KMS-11 (cell line): Measurements from ENCODE around the gene MCM9.

Experiments
- H2AFZ ChIP-seq: fragments of 200-600 bp; sonication (generic); 2 replicates; pipeline ENCODE4 v1.6.1; 2016; ENCODE audit warnings: antibody characterized with exemption, mixed run types, low read depth
- H3K27ac ChIP-seq: fragments of 200-600 bp; sonication (generic); 2 replicates; pipeline ENCODE4 v1.6.1; 2016; ENCODE audit warnings: mild to moderate bottlenecking, mixed run types
- H3K27me3 ChIP-seq: fragments of 200-600 bp; sonication (generic); 2 replicates; pipeline ENCODE4 v1.6.1; 2017; ENCODE audit warnings: mild to moderate bottlenecking, low read depth, mixed run types, moderate library complexity; ENCODE audit not compliant: insufficient read depth
- H3K36me3 ChIP-seq: fragments of 200-600 bp; sonication (generic); 2 replicates; pipeline ENCODE4 v1.6.1; 2017; ENCODE audit warnings: mild to moderate bottlenecking, mixed run types; ENCODE audit not compliant: insufficient read depth
- H3K4me1 ChIP-seq: fragments of 200-600 bp; sonication (generic); 2 replicates; pipeline ENCODE4 v1.6.1; 2016; ENCODE audit warnings: mild to moderate bottlenecking, low read depth, mixed run types; ENCODE audit not compliant: poor library complexity, severe bottlenecking
- H3K4me2 ChIP-seq: fragments of 200-600 bp; sonication (generic); 2 replicates; pipeline ENCODE4 v1.7.0; 2016; ENCODE audit warnings: mild to moderate bottlenecking, mixed run types
- H3K4me3 ChIP-seq: fragments of 200-600 bp; sonication (generic); IDR thresholded peaks from 2 replicates; pipeline ENCODE4 v1.6.1; 2017; ENCODE audit warnings: low read depth, low read length, mixed read lengths; ENCODE audit not compliant: insufficient read depth
- H3K79me2 ChIP-seq: fragments of 200-600 bp; sonication (generic); 2 replicates; pipeline ENCODE4 v1.6.1; 2016; ENCODE audit warnings: low read depth, mixed run types; ENCODE audit not compliant: insufficient read depth
- H3K9ac ChIP-seq: fragments of 200-600 bp; sonication (generic); 2 replicates; pipeline ENCODE4 v1.6.1; 2016; ENCODE audit warnings: mild to moderate bottlenecking, mixed run types
- H4K20me1 ChIP-seq: fragments of 200-600 bp; sonication (generic); 2 replicates; pipeline ENCODE4 v1.6.1; 2016; ENCODE audit warnings: mild to moderate bottlenecking, mixed run types; ENCODE audit not compliant: insufficient read depth
- CTCF ChIP-seq: fragments of 200-600 bp; sonication (generic); conservative IDR thresholded peaks from 2 replicates; pipeline ENCODE4 v1.6.1; 2017; ENCODE audit warnings: low read depth, mild to moderate bottlenecking, antibody characterized with exemption, low read length, moderate library complexity, mixed read lengths

The MCM9 gene

DNA sequence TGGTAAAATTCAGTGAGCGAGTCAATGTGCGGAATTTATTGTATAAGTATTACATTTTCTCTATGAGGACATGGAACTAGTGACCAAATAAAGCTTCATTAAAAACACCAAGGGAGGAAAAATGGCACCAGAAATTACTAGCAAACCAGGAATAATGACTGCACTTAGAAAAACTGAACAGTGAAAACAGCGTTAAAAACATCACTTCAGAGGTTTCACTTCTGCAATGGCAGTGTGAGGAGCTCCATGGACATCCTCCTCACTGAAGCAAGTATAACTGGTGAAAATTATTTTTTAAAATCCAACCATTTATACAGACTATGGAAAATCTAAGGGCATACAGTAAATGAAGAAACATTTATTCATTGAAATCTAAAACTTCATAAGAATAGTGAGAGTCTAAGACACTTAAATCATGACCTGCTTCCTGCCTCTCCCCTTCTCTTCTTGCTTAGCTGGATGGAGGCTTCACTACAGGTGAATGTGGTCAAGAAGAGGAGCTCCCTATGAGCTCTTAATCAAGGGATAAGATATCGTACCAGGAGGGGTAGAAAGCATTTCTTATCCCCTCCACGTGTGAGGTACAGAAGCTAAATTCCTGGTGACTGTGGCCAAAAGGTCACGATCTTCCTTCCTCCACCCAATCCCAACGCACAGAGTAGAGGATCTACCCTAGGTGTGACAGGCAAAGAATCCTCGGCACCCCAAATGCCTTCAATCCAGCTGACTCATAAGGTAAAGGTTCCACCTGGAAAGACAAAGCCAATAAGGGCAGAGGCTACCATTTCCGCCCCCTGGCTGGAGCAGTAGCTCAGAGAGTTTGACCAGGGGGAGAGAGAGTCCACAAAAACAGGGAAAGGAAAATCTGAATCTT is 53.3 kb downstream of the MCM9 start:
- H3K4me3 ChIP-seq = no peak overlapping the region
- H3K4me1 ChIP-seq = no peaks in the 10 kb centered on the region
- H3K79me2 ChIP-seq = no peaks in the 10 kb centered on the region
- no peak overlapping the region for H3K4me2 ChIP-seq
- H3K27ac ChIP-seq = no peak overlapping the region
- no peaks in the 10 kb centered on the region for H4K20me1 ChIP-seq
- H2AFZ ChIP-seq = no peak overlapping the region
- no peaks in the 10 kb centered on the region for H3K27me3 ChIP-seq
- no peaks in the 10 kb centered on the region for H3K36me3 ChIP-seq
- TF ChIP-seq CTCF = no peak
- no peak overlapping the region for H3K9ac ChIP-seq

GRCh38 chr6:118877806-118878205 is 57.2 kb downstream of the MCM9 start:
- H3K9ac ChIP-seq = no peak overlapping the region
- H3K4me1 ChIP-seq = no peaks in the 10 kb centered on the region
- H3K27ac ChIP-seq = no peak overlapping the region
- TF ChIP-seq CTCF = no peak
- H3K4me3 ChIP-seq = no peak overlapping the region
- no peaks in the 10 kb centered on the region for H4K20me1 ChIP-seq
- H3K36me3 ChIP-seq = no peaks in the 10 kb centered on the region
- H2AFZ ChIP-seq = no peak overlapping the region
- no peaks in the 10 kb centered on the region for H3K27me3 ChIP-seq
- no peak overlapping the region for H3K4me2 ChIP-seq
- no peaks in the 10 kb centered on the region for H3K79me2 ChIP-seq

- TF ChIP-seq CTCF = no peak
- H3K9ac ChIP-seq = no peak overlapping the region
- H4K20me1 ChIP-seq = no peaks in the 10 kb centered on the region
- H3K36me3 ChIP-seq = no peaks in the 10 kb centered on the region
- no peak overlapping the region for H3K4me3 ChIP-seq
- no peak overlapping the region for H3K27ac ChIP-seq
- no peak overlapping the region for H3K4me2 ChIP-seq
- H3K4me1 ChIP-seq = no peaks in the 10 kb centered on the region
- no peak overlapping the region for H2AFZ ChIP-seq
- H3K79me2 ChIP-seq = no peaks in the 10 kb centered on the region
- H3K27me3 ChIP-seq = no peaks in the 10 kb centered on the region
These were observed 58.1 kb downstream of the MCM9 start for GRCh38 chr6:118876814-118877213.

DNA sequence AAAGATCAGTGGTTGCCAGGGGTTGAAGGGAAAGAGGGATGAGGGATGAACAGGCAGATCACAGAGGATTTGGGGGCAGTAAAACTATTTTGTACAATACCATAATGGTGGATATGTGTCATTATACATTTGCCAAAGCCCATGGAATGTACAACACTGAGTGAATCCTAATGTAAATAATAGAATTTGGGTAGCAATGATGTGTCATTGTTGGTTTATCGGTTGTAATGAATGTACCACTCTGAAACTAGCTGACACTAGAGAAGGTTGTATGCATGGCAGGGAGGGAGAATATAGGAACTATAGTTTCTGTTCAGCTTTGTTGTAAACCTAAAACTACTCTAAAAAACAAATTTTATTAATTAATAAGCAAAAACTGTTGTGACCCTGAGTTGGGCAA is 58.8 kb downstream of the MCM9 start:
- no peaks in the 10 kb centered on the region for H3K36me3 ChIP-seq
- no peaks in the 10 kb centered on the region for H3K27me3 ChIP-seq
- H3K27ac ChIP-seq = no peak overlapping the region
- no peak overlapping the region for H3K9ac ChIP-seq
- no peak overlapping the region for H3K4me3 ChIP-seq
- H4K20me1 ChIP-seq = no peaks in the 10 kb centered on the region
- H3K4me1 ChIP-seq = no peaks in the 10 kb centered on the region
- TF ChIP-seq CTCF = no peak
- H2AFZ ChIP-seq = no peak overlapping the region
- H3K79me2 ChIP-seq = no peaks in the 10 kb centered on the region
- H3K4me2 ChIP-seq = no peak overlapping the region
